Epithelial cell of proximal tubule (primary cell): ENCODE results near the gene ALDH18A1. TPM values are rescaled to one million over a fixed set of nuclear protein-coding genes. Genes with fewer than 3 reads are reported as not detected.

ENCODE experiments used
- DNase-seq: peaks from one replicate; pipeline ENCODE4 v3.0.0-alpha.2; 2011; ENCODE audit warnings: low read depth
- H3K4me3 ChIP-seq: 2 replicates; pipeline ENCODE4 v1.5.1; 2011; ENCODE audit warnings: low read depth, mild to moderate bottlenecking, low read length
- total RNA-seq: library from RNA; depleted of rRNA; stranded (reverse); fragments of >200 nt; gene quantifications from 2 replicates; pipeline ENCODE4 v1.2.3, GENCODE V29; 2015
- TF ChIP-seq, protein P1 (sequence below): conservative IDR thresholded peaks from 2 replicates; pipeline ENCODE4 v1.5.1; 2012; ENCODE audit warnings: low read depth, mild to moderate bottlenecking, low read length

ALDH18A1 gene
- total RNA-seq, 1 donor from 2014 or later, result 91.8 TPM

DNA sequence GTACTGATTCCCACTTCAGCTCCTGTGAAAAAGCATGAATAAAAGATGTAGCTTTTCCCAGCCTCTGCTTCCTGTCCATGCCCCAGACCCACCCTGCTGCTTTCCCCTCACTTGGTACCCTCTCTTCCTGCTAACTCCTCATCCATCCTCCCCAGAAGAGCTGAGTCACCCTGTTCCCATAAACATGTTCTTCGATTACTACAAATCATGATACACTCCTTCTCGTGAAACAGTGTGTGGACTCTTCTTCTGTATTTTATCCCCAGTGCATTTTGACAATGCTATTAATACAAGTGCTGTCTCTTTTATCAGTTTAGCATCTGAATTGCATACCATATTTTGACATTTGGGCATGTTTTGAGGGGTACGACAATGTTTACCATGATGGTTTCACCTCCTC, 49.6 kb downstream of the ALDH18A1 start:
- no peak overlapping the region for H3K4me3 ChIP-seq
- TF ChIP-seq, protein P1, sequence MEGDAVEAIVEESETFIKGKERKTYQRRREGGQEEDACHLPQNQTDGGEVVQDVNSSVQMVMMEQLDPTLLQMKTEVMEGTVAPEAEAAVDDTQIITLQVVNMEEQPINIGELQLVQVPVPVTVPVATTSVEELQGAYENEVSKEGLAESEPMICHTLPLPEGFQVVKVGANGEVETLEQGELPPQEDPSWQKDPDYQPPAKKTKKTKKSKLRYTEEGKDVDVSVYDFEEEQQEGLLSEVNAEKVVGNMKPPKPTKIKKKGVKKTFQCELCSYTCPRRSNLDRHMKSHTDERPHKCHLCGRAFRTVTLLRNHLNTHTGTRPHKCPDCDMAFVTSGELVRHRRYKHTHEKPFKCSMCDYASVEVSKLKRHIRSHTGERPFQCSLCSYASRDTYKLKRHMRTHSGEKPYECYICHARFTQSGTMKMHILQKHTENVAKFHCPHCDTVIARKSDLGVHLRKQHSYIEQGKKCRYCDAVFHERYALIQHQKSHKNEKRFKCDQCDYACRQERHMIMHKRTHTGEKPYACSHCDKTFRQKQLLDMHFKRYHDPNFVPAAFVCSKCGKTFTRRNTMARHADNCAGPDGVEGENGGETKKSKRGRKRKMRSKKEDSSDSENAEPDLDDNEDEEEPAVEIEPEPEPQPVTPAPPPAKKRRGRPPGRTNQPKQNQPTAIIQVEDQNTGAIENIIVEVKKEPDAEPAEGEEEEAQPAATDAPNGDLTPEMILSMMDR, result no peak
- DNase-seq, result no peak

GRCh38 chr10:95605163-95605562, 51.3 kb downstream of the ALDH18A1 start:
- no peak for DNase-seq
- TF ChIP-seq, protein P1, result no peak
- no peak overlapping the region for H3K4me3 ChIP-seq

DNA sequence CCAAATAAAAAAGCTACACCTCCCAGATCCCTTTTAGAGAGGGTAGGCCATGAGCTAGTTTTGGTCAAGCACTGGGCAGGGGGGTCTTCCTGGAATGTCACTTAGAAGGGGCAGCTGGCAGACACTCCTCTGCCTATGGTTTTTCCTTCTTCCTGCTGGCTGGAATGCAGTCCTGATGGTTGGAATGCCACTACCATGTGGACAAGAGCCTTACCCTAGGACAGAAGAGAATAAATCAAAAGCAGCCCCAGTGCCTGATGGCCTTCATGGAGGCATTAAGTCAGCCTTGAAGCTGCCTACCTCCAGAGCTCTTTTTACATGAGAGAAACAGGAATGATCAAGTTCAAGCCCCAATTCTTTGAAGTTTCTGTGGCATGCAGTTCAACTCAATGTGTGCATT, 51.9 kb downstream of the ALDH18A1 start:
- no peak for DNase-seq

GRCh38 chr10:95602382-95602781, 54.1 kb downstream of the ALDH18A1 start:
- TF ChIP-seq, protein P1, result no peak
- H3K4me3 ChIP-seq, result no peak overlapping the region
- DNase-seq, result no peak

More for the DNA sequence above, 51.9 kb downstream of the ALDH18A1 start:
- TF ChIP-seq, protein P1, result no peak
- no peak overlapping the region for H3K4me3 ChIP-seq

DNA sequence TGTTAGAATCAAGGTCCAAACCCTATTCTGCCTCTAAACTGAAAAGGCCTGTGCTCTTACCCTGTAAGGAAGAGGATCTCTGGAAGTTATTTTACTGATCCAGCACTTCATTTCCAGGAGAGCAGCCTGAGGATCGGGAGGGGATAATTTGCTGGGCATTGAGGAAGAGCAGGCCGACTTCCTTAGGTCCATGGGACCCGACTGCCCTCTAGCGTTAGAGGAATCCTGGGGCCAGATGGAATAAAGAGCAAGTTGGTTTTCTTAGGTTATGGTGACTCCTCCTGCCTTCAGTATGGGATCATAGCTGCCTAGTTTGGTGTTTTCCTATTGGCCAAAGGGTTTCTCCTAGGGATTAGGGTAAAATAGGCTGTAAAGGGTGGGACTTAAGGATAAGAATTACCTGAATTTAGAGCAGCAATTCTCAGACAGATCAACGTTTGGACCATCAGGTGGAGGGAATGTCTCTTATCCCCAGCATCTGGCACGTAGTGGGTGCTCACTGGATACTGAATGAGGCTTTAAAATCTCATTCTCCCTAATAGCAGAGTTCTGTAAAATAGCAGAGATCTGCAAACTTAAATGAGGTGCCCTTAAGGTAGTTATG, 55.3 kb downstream of the ALDH18A1 start:
- no peak overlapping the region for H3K4me3 ChIP-seq
- TF ChIP-seq, protein P1, result peak; percentile 100
- peak; percentile 56 for DNase-seq

DNA sequence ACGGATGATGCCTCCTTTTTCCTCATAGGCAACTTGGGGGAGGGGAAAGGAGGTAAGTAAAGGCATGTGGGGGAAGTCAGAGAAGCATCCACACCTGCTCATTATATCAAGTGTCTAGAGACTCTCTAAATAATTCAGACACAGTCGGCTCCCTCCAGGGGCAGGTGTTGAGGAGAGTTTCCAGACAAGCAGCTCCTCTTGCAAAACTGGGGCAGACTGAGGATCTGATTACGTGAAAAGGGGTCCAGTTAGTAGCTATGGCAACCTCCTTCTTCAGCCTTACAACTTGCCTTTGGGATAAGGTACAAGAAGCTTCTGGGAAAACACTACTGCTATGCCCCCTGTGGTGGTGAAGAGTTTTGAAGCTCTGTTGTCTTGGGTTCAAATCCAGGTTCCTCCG, 56.4 kb downstream of the ALDH18A1 start:
- H3K4me3 ChIP-seq, result no peak overlapping the region

More for the DNA sequence above, 56.4 kb downstream of the ALDH18A1 start:
- DNase-seq, result no peak
- TF ChIP-seq, protein P1, result no peak
